Fibroblast of lung (primary cell): ENCODE data around the gene KDM7A. TPM values are rescaled to one million over a fixed set of nuclear protein-coding genes. Genes with fewer than 3 reads are reported as not detected.
"Not testable (repeated sequence)": the region's sequence is repeated elsewhere in the genome, so short reads cannot be mapped to it uniquely, and the experiment has no call there.

Source experiments
- DNase-seq, 2 donors: peaks; one replicate each; pipeline versions ENCODE4 v3.0.0 to v3.0.0-alpha.2; 2010; ENCODE audit warnings: low read depth in 2 of 2
- H2AFZ ChIP-seq: 2 replicates; pipeline ENCODE4 v1.5.1; 2012; ENCODE audit warnings: low read length, control low read depth, inconsistent platforms
- H3K27ac ChIP-seq: 2 replicates; pipeline ENCODE4 v1.5.1; 2011; ENCODE audit warnings: low read length, control low read depth; ENCODE audit not compliant: insufficient read depth
- H3K27me3 ChIP-seq: 2 replicates; pipeline ENCODE4 v1.5.1; 2011; ENCODE audit warnings: mild to moderate bottlenecking, low read length; ENCODE audit not compliant: control insufficient read depth, insufficient read depth
- H3K36me3 ChIP-seq: 2 replicates; pipeline ENCODE4 v1.5.1; 2011; ENCODE audit warnings: low read length; ENCODE audit not compliant: control insufficient read depth, insufficient read depth
- H3K4me1 ChIP-seq: 2 replicates; pipeline ENCODE4 v1.5.1; 2011; ENCODE audit warnings: low read length; ENCODE audit not compliant: control insufficient read depth, insufficient read depth; ENCODE audit errors: extremely low read depth
- H3K4me2 ChIP-seq: 2 replicates; pipeline ENCODE4 v1.5.1; 2011; ENCODE audit warnings: low read length, control low read depth; ENCODE audit not compliant: insufficient read depth; ENCODE audit errors: extremely low read depth
- H3K4me3 ChIP-seq, 4 experiments: fragments of 200-600 bp in 1 of 4; sonication (generic) in 1 of 4; replicated peaks in 1 of 4; 2 replicates each; pipeline ENCODE4 v1.5.1; 2011 to 2016; ENCODE audit warnings: low read length in 4 of 4, low read depth in 3 of 4, mild to moderate bottlenecking in 3 of 4, control low read depth in 2 of 4, inconsistent platforms in 1 of 4, mixed read lengths in 1 of 4; ENCODE audit not compliant: insufficient read depth in 1 of 4; ENCODE audit errors: control extremely low read depth in 1 of 4
- H3K79me2 ChIP-seq: 2 replicates; pipeline ENCODE4 v1.5.1; 2012; ENCODE audit warnings: mild to moderate bottlenecking, low read length, inconsistent platforms; ENCODE audit not compliant: control insufficient read depth, insufficient read depth
- H3K9ac ChIP-seq: 2 replicates; pipeline ENCODE4 v1.5.1; 2011; ENCODE audit warnings: mild to moderate bottlenecking, low read length, control low read depth; ENCODE audit not compliant: insufficient read depth
- H3K9me3 ChIP-seq: 2 replicates; pipeline ENCODE4 v1.5.1; 2012; ENCODE audit warnings: low read depth, low read length; ENCODE audit not compliant: control insufficient read depth, insufficient read depth
- H4K20me1 ChIP-seq: 2 replicates; pipeline ENCODE4 v1.5.1; 2011; ENCODE audit warnings: low read length; ENCODE audit not compliant: control insufficient read depth, insufficient read depth; ENCODE audit errors: extremely low read depth
- CTCF ChIP-seq, 2 donors: IDR thresholded peaks in 1 of 2; conservative IDR thresholded peaks in 1 of 2; 1 replicate in 1 of 2; 2 replicates in 1 of 2; pipeline ENCODE4 v1.5.1; 2011 to 2012; ENCODE audit warnings: low read length in 2 of 2, control low read depth in 1 of 2, inconsistent platforms in 1 of 2, low read depth in 1 of 2, mild to moderate bottlenecking in 1 of 2
- EZH2 ChIP-seq: IDR thresholded peaks from 2 replicates; pipeline ENCODE4 v1.5.1; 2012; ENCODE audit warnings: low read length, control low read depth, mild to moderate bottlenecking; ENCODE audit errors: missing control alignments
- polyA plus RNA-seq, 2 donors: library from polyadenylated mRNA; depleted of rRNA in 1 of 2; stranded (reverse) in 1 of 2; unstranded in 1 of 2; fragments of >200 nt; gene quantifications; 2 replicates each; pipeline ENCODE4 v1.2.1, GENCODE V29; 2011 to 2012; ENCODE audit warnings: missing spikeins in 1 of 2
- total RNA-seq: library from RNA; depleted of rRNA; stranded (reverse); fragments of >200 nt; gene quantifications from 2 replicates; pipeline ENCODE4 v1.2.1, GENCODE V29; 2014

KDM7A gene
- total and polyA plus RNA-seq, 2 donors (not counting 1 experiment from before 2014, with no cell fraction given): 1.9 to 4.8 TPM

GRCh38 chr7:140121326-140121725 lies 55.5 kb downstream of the KDM7A start:
- Histone ChIP-seq H3K27ac (no peak overlapping the region), H3K27me3 (no peaks in the 10 kb centered on the region), H3K9me3 (no peaks in the 10 kb centered on the region), H3K36me3 (no peaks in the 10 kb centered on the region), H2AFZ (no peak overlapping the region), H3K9ac (no peak overlapping the region), H4K20me1 (no peaks in the 10 kb centered on the region), H3K4me1 (no peaks in the 10 kb centered on the region), H3K79me2 (no peaks in the 10 kb centered on the region), H3K4me2 (no peak overlapping the region), H3K4me3 (no peak overlapping the region)
- peak; percentile 9 to 51 for DNase-seq
- TF ChIP-seq CTCF (conservative IDR thresholded peaks at IDR 0.05 in 1 of 2, IDR thresholded peaks at IDR 0.05 in 1 of 2; ENCODE audit: low read depth in 1 of 2, low read length in 2 of 2): no peak
- no peak for TF ChIP-seq EZH2

- H4K20me1 ChIP-seq, H3K27ac ChIP-seq, H2AFZ ChIP-seq, H3K27me3 ChIP-seq, H3K9ac ChIP-seq, H3K36me3 ChIP-seq, H3K9me3 ChIP-seq, H3K4me2 ChIP-seq, DNase-seq, H3K4me1 ChIP-seq, H3K79me2 ChIP-seq, H3K4me3 ChIP-seq: not testable (repeated sequence)
These were observed 62.0 kb downstream of the KDM7A start for GRCh38 chr7:140114817-140115216.

- not testable (repeated sequence) for H3K27ac ChIP-seq, H3K27me3 ChIP-seq, H3K4me3 ChIP-seq, H3K9me3 ChIP-seq, H3K4me2 ChIP-seq, H3K79me2 ChIP-seq, DNase-seq, H3K36me3 ChIP-seq, H2AFZ ChIP-seq, H3K9ac ChIP-seq, H4K20me1 ChIP-seq, H3K4me1 ChIP-seq
These were observed 68.0 kb downstream of the KDM7A start for GRCh38 chr7:140108777-140109176.

GRCh38 chr7:140096459-140096858 lies 80.3 kb downstream of the KDM7A start:
- Histone ChIP-seq H3K9ac (no peak overlapping the region), H3K27ac (no peak overlapping the region), H3K36me3 (no peaks in the 10 kb centered on the region), H3K9me3 (no peaks in the 10 kb centered on the region), H3K4me3 (no peak overlapping the region), H3K4me1 (no peaks in the 10 kb centered on the region), H2AFZ (no peak overlapping the region), H3K79me2 (no peaks in the 10 kb centered on the region), H4K20me1 (no peaks in the 10 kb centered on the region), H3K27me3 (no peaks in the 10 kb centered on the region), H3K4me2 (no peak overlapping the region)
- DNase-seq: no peak
- TF ChIP-seq CTCF (conservative IDR thresholded peaks at IDR 0.05 in 1 of 2, IDR thresholded peaks at IDR 0.05 in 1 of 2; ENCODE audit: low read depth in 1 of 2, low read length in 2 of 2) (no peak), EZH2 (no peak)
